ENCODE results near the gene LRIG3.

GRCh38 chr12:58844161-58844560 lies 76.1 kb downstream of the LRIG3 start:
- TF ChIP-seq POLR2AphosphoS5 (IDR thresholded peaks at IDR 0.05; ENCODE audit: low read depth) (no peak), GABPA (IDR thresholded peaks at IDR 0.05; ENCODE audit: low read depth) (no peak)
- TF ChIP-seq, protein P1, sequence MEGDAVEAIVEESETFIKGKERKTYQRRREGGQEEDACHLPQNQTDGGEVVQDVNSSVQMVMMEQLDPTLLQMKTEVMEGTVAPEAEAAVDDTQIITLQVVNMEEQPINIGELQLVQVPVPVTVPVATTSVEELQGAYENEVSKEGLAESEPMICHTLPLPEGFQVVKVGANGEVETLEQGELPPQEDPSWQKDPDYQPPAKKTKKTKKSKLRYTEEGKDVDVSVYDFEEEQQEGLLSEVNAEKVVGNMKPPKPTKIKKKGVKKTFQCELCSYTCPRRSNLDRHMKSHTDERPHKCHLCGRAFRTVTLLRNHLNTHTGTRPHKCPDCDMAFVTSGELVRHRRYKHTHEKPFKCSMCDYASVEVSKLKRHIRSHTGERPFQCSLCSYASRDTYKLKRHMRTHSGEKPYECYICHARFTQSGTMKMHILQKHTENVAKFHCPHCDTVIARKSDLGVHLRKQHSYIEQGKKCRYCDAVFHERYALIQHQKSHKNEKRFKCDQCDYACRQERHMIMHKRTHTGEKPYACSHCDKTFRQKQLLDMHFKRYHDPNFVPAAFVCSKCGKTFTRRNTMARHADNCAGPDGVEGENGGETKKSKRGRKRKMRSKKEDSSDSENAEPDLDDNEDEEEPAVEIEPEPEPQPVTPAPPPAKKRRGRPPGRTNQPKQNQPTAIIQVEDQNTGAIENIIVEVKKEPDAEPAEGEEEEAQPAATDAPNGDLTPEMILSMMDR (IDR thresholded peaks at IDR 0.05; ENCODE audit: insufficient read depth, low read length): no peak
